Measurements from ENCODE around the gene TTC3.

The TTC3 gene

DNA sequence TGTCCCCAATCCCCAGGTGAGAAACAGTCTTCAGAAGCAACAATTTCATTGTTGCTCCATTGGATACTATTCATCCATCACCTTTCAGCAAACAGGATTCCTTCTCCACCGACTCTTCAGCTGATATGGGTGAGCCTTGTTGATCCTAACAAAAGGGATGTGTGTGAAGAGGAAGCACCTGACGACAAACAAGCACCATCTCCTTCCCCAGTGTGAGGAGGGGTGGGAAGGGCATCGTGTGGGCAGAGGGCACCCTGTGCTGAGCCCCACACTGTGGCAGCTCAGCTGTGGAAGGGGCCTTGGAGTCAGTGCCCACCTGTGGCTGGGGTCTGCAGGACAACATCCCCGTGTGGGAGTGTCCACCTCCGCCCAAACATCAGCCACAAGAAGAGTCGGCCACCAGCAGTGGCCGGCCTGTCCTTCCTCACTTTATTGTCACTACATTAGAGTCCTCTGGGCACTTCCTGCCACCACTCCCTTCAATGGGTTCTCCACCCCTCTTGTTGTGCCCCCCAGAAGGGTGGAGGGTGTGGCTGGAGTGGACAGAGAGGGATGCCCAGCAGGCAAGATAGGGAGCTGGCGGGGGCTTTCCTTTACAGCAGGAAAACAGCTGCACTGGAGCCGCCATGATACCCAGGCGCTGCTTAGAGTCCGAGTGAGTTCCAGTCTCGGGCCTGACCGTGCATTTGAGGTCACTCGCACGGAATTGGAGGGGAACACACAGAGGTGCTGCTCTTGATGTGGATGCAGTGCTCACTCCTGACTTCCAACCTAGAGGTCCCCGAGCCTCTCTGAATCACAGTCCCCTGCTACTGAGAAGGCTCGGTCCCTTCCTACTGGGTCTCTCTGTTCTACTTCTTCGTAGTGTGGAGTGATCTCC, 153.2 kb downstream of the TTC3 start:
- H3K4me2 ChIP-seq (ENCODE audit: insufficient read depth, low read length, poor library complexity, severe bottlenecking): no peak overlapping the region
- no peak overlapping the region for H2BK5ac ChIP-seq (ENCODE audit: low read length)
- peaks cover 7 to 11% of the 10 kb centered on the region in 2 donors for H3K9me3 ChIP-seq (replicated peaks in 1 of 2; ENCODE audit: control insufficient read depth in 2 of 2, insufficient read depth in 1 of 2, low read depth in 1 of 2, low read length in 2 of 2)
- no peaks in the 10 kb centered on the region for H3K4me1 ChIP-seq (ENCODE audit: control insufficient read depth in 2 of 2, insufficient read depth in 1 of 2, low read depth in 1 of 2, low read length in 2 of 2)
- H3K4me3 ChIP-seq (ENCODE audit: low read length in 2 of 2): no peak overlapping the region
- no peaks in the 10 kb centered on the region for H3K79me1 ChIP-seq (ENCODE audit: low read depth, low read length)
- DNase-seq (ENCODE audit: low spot score): no peak
- no peak overlapping the region for H2AK5ac ChIP-seq (ENCODE audit: low read depth, low read length)
- no peak overlapping the region for H2AFZ ChIP-seq (ENCODE audit: low read length)
- H2BK12ac ChIP-seq (ENCODE audit: low read length): no peak overlapping the region
- no peak overlapping the region for H2BK15ac ChIP-seq (ENCODE audit: low read length)
- H3K27ac ChIP-seq (replicated peaks; ENCODE audit: low read length): no peak overlapping the region
- H3K23ac ChIP-seq (ENCODE audit: low read depth, low read length, poor library complexity): no peak overlapping the region
- no peak overlapping the region for H4K8ac ChIP-seq (ENCODE audit: low read depth, low read length)
- no CpG with 5 or more reads among the region's 18 CpGs for WGBS, 2 donors (ENCODE audit: extremely low coverage in 2 of 2, insufficient read length in 2 of 2, insufficient replicate concordance in 1 of 2)
- no peak overlapping the region for H3K18ac ChIP-seq (ENCODE audit: low read length)
- no peaks in the 10 kb centered on the region for H3K27me3 ChIP-seq (ENCODE audit: control insufficient read depth in 3 of 3, insufficient read depth in 3 of 3, low read depth in 1 of 3, low read length in 3 of 3)
- H4K91ac ChIP-seq (ENCODE audit: low read depth, low read length, poor library complexity): no peak overlapping the region
- H3K14ac ChIP-seq (ENCODE audit: low read length): no peak overlapping the region
- no peak overlapping the region for H3K9ac ChIP-seq (ENCODE audit: low read depth, low read length, poor library complexity)
- no peak overlapping the region for H2BK120ac ChIP-seq (ENCODE audit: low read depth, low read length)
- H3K4ac ChIP-seq (ENCODE audit: low read length): no peak overlapping the region
- peaks cover 40 to 85% of the 10 kb centered on the region in 2 donors for H3K36me3 ChIP-seq (replicated peaks in 1 of 2; ENCODE audit: control insufficient read depth in 2 of 2, insufficient read depth in 2 of 2, low read length in 2 of 2)

DNA sequence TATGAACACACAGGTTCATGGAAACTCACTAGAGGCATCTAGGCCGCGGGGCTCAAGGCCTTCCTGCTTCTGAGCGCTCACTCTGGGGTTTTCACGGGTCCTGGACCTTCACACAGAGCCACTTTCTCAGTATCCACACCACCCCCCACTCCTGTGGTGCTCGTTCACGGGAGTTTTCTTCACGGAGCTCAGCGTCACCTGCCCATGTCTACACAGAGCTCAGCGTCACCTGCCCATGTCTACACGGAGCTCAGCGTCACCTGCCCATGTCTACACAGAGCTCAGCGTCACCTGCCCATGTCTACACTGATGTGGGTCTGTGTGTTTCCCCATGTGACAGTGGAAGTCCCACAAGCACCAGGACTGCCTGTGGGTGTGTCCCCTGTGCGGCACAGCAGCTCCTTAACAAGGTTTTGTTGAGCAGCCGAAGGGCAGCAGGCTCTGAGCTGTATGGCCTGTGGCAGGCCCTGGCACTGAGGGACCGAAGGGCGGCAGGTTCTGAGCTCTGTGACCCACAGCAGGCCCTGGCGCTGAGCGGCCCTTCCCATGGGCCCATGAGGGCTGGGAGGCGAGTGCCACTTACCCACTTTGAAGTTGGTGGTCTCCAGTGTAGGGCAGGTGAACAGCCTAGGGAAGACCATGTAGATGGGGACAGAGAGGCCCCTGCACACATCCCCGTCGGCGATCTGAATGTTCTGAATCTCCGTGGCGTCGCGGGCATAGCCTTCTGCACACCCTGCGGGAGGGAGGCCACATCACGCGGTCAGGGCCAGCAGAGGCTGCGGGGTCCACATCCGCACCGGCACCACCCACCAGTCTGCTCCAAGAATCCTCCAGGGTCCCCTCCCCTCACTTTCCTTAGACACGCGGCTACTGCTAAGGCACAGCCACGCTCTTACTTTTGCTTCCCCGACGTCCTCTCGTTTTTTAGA, 154.3 kb downstream of the TTC3 start:
- Histone ChIP-seq H3K9ac (ENCODE audit: low read depth, low read length, poor library complexity) (no peak overlapping the region), H2BK12ac (ENCODE audit: low read length) (no peak overlapping the region), H3K23ac (ENCODE audit: low read depth, low read length, poor library complexity) (no peak overlapping the region), H2BK15ac (ENCODE audit: low read length) (no peak overlapping the region), H3K27ac (replicated peaks; ENCODE audit: low read length) (no peak overlapping the region), H2BK120ac (ENCODE audit: low read depth, low read length) (no peak overlapping the region), H3K4me1 (ENCODE audit: control insufficient read depth in 2 of 2, insufficient read depth in 1 of 2, low read depth in 1 of 2, low read length in 2 of 2) (no peaks in the 10 kb centered on the region), H3K14ac (ENCODE audit: low read length) (no peak overlapping the region), H3K27me3 (ENCODE audit: control insufficient read depth in 3 of 3, insufficient read depth in 3 of 3, low read depth in 1 of 3, low read length in 3 of 3) (no peaks in the 10 kb centered on the region), H3K9me3 (replicated peaks in 1 of 2; ENCODE audit: control insufficient read depth in 2 of 2, insufficient read depth in 1 of 2, low read depth in 1 of 2, low read length in 2 of 2) (peaks cover 5 to 11% of the 10 kb centered on the region in 2 donors), H3K79me1 (ENCODE audit: low read depth, low read length) (no peaks in the 10 kb centered on the region), H3K4me2 (ENCODE audit: insufficient read depth, low read length, poor library complexity, severe bottlenecking) (no peak overlapping the region), H4K8ac (ENCODE audit: low read depth, low read length) (no peak overlapping the region), H2BK5ac (ENCODE audit: low read length) (no peak overlapping the region), H3K4me3 (ENCODE audit: low read length in 2 of 2) (no peak overlapping the region), H2AFZ (ENCODE audit: low read length) (no peak overlapping the region), H3K18ac (ENCODE audit: low read length) (no peak overlapping the region), H3K4ac (ENCODE audit: low read length) (no peak overlapping the region), H4K91ac (ENCODE audit: low read depth, low read length, poor library complexity) (no peak overlapping the region), H3K36me3 (replicated peaks in 1 of 2; ENCODE audit: control insufficient read depth in 2 of 2, insufficient read depth in 2 of 2, low read length in 2 of 2) (peaks cover 41 to 93% of the 10 kb centered on the region in 2 donors), H2AK5ac (ENCODE audit: low read depth, low read length) (no peak overlapping the region)
- DNase-seq (ENCODE audit: low spot score): no peak
- WGBS, 2 donors (ENCODE audit: extremely low coverage in 2 of 2, insufficient read length in 2 of 2, insufficient replicate concordance in 1 of 2): no CpG with 5 or more reads among the region's 38 CpGs

DNA sequence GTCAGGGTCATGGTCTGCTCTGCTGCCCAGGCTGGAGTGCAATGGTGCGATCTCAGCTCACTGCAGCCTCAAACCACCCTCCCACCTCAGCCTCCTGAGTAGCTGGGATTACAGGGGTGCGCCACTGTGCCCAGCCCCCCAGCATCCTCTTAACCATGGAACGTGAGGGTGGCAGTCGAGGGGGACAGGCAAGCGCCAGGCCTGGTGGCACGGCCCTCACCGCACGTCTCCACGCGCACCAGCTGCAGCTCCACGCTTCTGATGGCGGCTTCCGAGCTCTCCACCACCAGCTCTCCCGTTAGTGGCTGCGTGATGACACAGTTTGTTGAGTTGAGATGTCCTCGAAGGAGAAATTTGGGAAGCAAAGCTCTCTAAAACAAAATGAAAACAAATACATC, 154.9 kb downstream of the TTC3 start:
- peaks cover 41 to 99% of the 10 kb centered on the region in 2 donors for H3K36me3 ChIP-seq (replicated peaks in 1 of 2; ENCODE audit: control insufficient read depth in 2 of 2, insufficient read depth in 2 of 2, low read length in 2 of 2)
- H2BK120ac ChIP-seq (ENCODE audit: low read depth, low read length): no peak overlapping the region
- no peak overlapping the region for H3K18ac ChIP-seq (ENCODE audit: low read length)
- H3K27ac ChIP-seq (replicated peaks; ENCODE audit: low read length): no peak overlapping the region
- H3K23ac ChIP-seq (ENCODE audit: low read depth, low read length, poor library complexity): no peak overlapping the region
- H3K9ac ChIP-seq (ENCODE audit: low read depth, low read length, poor library complexity): peak overlapping the region; percentile 46
- no peak overlapping the region for H2BK5ac ChIP-seq (ENCODE audit: low read length)
- no peak overlapping the region for H4K8ac ChIP-seq (ENCODE audit: low read depth, low read length)
- no peaks in the 10 kb centered on the region for H3K4me1 ChIP-seq (ENCODE audit: control insufficient read depth in 2 of 2, insufficient read depth in 1 of 2, low read depth in 1 of 2, low read length in 2 of 2)
- H2AFZ ChIP-seq (ENCODE audit: low read length): no peak overlapping the region
- no peaks in the 10 kb centered on the region for H3K27me3 ChIP-seq (ENCODE audit: control insufficient read depth in 3 of 3, insufficient read depth in 3 of 3, low read depth in 1 of 3, low read length in 3 of 3)
- peaks cover 5 to 8% of the 10 kb centered on the region in 2 donors for H3K9me3 ChIP-seq (replicated peaks in 1 of 2; ENCODE audit: control insufficient read depth in 2 of 2, insufficient read depth in 1 of 2, low read depth in 1 of 2, low read length in 2 of 2)
- WGBS, 2 donors (ENCODE audit: extremely low coverage in 2 of 2, insufficient read length in 2 of 2, insufficient replicate concordance in 1 of 2): no CpG with 5 or more reads among the region's 16 CpGs
- H3K4me3 ChIP-seq (ENCODE audit: low read length in 2 of 2): no peak overlapping the region
- no peak overlapping the region for H2AK5ac ChIP-seq (ENCODE audit: low read depth, low read length)
- H3K4ac ChIP-seq (ENCODE audit: low read length): no peak overlapping the region
- no peak overlapping the region for H4K91ac ChIP-seq (ENCODE audit: low read depth, low read length, poor library complexity)
- no peak overlapping the region for H3K4me2 ChIP-seq (ENCODE audit: insufficient read depth, low read length, poor library complexity, severe bottlenecking)
- no peak overlapping the region for H3K14ac ChIP-seq (ENCODE audit: low read length)
- DNase-seq (ENCODE audit: low spot score): no peak
- no peak overlapping the region for H2BK12ac ChIP-seq (ENCODE audit: low read length)
- no peaks in the 10 kb centered on the region for H3K79me1 ChIP-seq (ENCODE audit: low read depth, low read length)
- no peak overlapping the region for H2BK15ac ChIP-seq (ENCODE audit: low read length)

Data from neuronal stem cell (in vitro differentiated cells).